Measurements from ENCODE around the gene ACTMAP. TPM values are rescaled to one million over a fixed set of nuclear protein-coding genes. Genes with fewer than 3 reads are reported as not detected.

ACTMAP gene
- polyA plus RNA-seq, 1 donor, result 8.5 TPM

GRCh38 chr19:40697007-40697406 is 53.3 kb downstream of the ACTMAP start:
- DNase-seq (ENCODE audit: low read depth), result no peak

- DNase-seq (ENCODE audit: low read depth), result no peak
Observed at GRCh38 chr19:40695881-40696280, 54.4 kb downstream of the ACTMAP start.

DNA sequence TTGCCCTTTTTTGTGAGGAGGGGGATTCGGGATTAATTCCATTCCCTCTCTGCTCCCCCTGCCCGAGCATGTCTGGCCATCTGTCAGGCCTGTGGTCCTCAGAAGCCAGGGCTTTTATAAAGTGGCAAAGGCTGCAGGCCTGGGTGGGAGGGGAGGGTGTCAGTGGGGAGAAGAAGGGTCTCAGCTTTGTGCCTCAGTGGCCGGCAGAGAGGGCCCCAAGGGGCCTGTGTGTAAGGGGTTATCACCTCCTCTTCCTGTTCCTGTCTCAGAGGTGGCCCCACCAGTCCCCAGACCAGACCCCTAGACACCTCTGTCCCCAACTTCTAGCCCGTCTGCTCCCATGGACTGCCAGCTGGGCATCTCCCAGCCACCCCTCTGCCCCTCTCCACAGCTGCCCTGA is 56.4 kb downstream of the ACTMAP start:
- no peak for DNase-seq (ENCODE audit: low read depth)

GRCh38 chr19:40693150-40693788 is 57.0 kb downstream of the ACTMAP start:
- DNase-seq (ENCODE audit: low read depth), result no peak

GRCh38 chr19:40692212-40692551 is 58.1 kb downstream of the ACTMAP start:
- DNase-seq (ENCODE audit: low read depth), result no peak

DNA sequence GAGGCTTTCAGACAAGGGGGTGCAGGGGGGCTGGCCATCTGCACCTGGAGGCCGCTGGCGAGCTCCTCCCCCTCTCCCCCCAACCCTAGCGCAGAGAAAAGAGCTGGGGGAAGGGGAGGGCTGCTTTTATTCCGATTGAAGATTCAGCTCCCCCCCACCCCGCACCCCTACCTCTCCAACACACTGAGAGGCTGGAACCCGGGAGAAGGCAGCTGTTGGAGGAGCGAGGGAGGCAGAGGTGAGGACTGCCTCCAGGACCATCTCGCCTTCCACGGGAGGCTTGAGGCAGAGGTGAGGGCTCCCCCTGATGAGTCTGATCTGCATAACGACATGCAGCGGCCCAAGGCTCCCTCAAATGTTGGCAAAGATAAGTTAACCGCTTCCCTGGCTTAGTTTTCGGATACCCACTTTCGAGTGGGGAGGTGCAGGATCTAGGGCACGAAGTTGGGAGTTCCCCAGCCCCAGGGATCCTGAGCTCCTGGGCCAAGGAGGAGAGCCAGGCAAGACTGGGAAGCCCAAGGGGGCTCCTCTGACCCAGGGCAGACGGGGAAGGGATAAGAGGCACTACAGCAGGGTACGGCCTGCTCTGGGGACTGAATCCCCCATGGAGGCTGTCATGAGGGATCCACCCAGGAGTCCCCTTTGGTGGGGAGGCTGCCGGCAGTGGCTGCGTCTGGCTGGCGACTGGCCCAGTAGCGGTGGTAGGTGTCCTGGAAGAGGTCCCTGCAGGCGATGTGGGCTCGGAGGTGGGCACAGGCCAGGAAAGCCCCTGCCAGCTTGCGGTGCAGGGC is 58.7 kb downstream of the ACTMAP start:
- DNase-seq (ENCODE audit: low read depth), result no peak

Other genes with a start within 250 kb of the ACTMAP start
- gene SHKBP1, start 173.6 kb downstream of the ACTMAP start, polyA plus RNA-seq (ENCODE audit: insufficient read length), result 18.3 TPM
- 239 TPM for gene LTBP4, start 149.1 kb downstream of the ACTMAP start, polyA plus RNA-seq (ENCODE audit: insufficient read length)
- 32.6 TPM for gene NUMBL, start 59.8 kb downstream of the ACTMAP start, polyA plus RNA-seq (ENCODE audit: insufficient read length)
- gene COQ8B, start 33.6 kb downstream of the ACTMAP start, polyA plus RNA-seq (ENCODE audit: insufficient read length), result 18.7 TPM
- gene ITPKC, start 33.4 kb downstream of the ACTMAP start, polyA plus RNA-seq (ENCODE audit: insufficient read length), result 9.9 TPM
- 57.2 TPM for gene SNRPA, start 726 bp upstream of the ACTMAP start, polyA plus RNA-seq (ENCODE audit: insufficient read length)
- 1.6 TPM for gene MIA, start 25.0 kb upstream of the ACTMAP start, polyA plus RNA-seq (ENCODE audit: insufficient read length)
- 9.0 TPM for gene RAB4B, start 27.8 kb upstream of the ACTMAP start, polyA plus RNA-seq (ENCODE audit: insufficient read length)
- 46.2 TPM for gene EGLN2, start 48.7 kb upstream of the ACTMAP start, polyA plus RNA-seq (ENCODE audit: insufficient read length)
- gene CYP2A6, start 100.0 kb upstream of the ACTMAP start, polyA plus RNA-seq (ENCODE audit: insufficient read length), result 0.29 TPM
- gene CYP2A7, start 131.8 kb upstream of the ACTMAP start, polyA plus RNA-seq (ENCODE audit: insufficient read length), result 0.27 TPM
- not detected for gene CYP2B6, start 240.8 kb upstream of the ACTMAP start, polyA plus RNA-seq (ENCODE audit: insufficient read length)